ENCODE data around the gene CAPNS2. TPM values are rescaled to one million over a fixed set of nuclear protein-coding genes. Genes with fewer than 3 reads are reported as not detected.

Gene CAPNS2
- total RNA-seq, 1 experiment from 2014 or later, result not detected

DNA sequence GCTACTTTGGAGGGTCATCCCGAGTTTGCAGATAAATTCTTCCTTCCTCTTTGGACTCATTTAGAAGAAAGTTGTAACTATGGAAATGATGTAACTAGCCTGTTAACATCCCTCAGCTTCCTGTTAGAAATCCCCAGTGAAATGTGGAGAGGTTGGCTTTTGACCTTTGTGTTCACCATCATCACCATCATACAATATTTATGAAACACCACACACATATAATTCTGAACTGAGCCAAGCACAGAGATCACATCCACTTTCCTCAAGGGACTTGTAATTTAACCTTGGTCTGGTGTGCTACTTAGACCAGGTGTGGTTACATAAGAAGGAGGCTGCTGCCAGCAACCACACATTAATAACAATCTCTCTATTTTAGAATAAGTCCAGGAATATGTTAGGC is 2.5 kb downstream of the CAPNS2 start:
- Mint-ChIP-seq H3K27ac (ENCODE audit: unreplicated experiment) (no peak overlapping the region), H3K4me3 (ENCODE audit: low read depth, unreplicated experiment) (no peak overlapping the region), H3K9me3 (ENCODE audit: low read depth, unreplicated experiment) (no peaks in the 10 kb centered on the region), H3K27me3 (ENCODE audit: unreplicated experiment) (no peaks in the 10 kb centered on the region), H3K4me1 (ENCODE audit: low read depth, unreplicated experiment) (no peaks in the 10 kb centered on the region), H3K36me3 (ENCODE audit: insufficient read depth, unreplicated experiment) (no peaks in the 10 kb centered on the region)
- TF ChIP-seq, protein P1, sequence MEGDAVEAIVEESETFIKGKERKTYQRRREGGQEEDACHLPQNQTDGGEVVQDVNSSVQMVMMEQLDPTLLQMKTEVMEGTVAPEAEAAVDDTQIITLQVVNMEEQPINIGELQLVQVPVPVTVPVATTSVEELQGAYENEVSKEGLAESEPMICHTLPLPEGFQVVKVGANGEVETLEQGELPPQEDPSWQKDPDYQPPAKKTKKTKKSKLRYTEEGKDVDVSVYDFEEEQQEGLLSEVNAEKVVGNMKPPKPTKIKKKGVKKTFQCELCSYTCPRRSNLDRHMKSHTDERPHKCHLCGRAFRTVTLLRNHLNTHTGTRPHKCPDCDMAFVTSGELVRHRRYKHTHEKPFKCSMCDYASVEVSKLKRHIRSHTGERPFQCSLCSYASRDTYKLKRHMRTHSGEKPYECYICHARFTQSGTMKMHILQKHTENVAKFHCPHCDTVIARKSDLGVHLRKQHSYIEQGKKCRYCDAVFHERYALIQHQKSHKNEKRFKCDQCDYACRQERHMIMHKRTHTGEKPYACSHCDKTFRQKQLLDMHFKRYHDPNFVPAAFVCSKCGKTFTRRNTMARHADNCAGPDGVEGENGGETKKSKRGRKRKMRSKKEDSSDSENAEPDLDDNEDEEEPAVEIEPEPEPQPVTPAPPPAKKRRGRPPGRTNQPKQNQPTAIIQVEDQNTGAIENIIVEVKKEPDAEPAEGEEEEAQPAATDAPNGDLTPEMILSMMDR (IDR thresholded peaks at IDR 0.05; ENCODE audit: unreplicated experiment), result no peak
- no peak for DNase-seq
- CTCF ChIA-PET, result no interaction called here
- BruUV-seq (replicated peaks), result no TSS peak
- intact Hi-C loops (cut with micrococcal nuclease; ENCODE audit: unreplicated experiment), result no loop called here

- Mint-ChIP-seq H3K27ac (ENCODE audit: unreplicated experiment) (no peak overlapping the region), H3K4me1 (ENCODE audit: low read depth, unreplicated experiment) (no peaks in the 10 kb centered on the region), H3K27me3 (ENCODE audit: unreplicated experiment) (no peaks in the 10 kb centered on the region), H3K36me3 (ENCODE audit: insufficient read depth, unreplicated experiment) (no peaks in the 10 kb centered on the region), H3K4me3 (ENCODE audit: low read depth, unreplicated experiment) (no peak overlapping the region), H3K9me3 (ENCODE audit: low read depth, unreplicated experiment) (no peaks in the 10 kb centered on the region)
- DNase-seq, result no peak
- TF ChIP-seq, protein P1 (IDR thresholded peaks at IDR 0.05; ENCODE audit: unreplicated experiment), result no peak
- BruUV-seq (replicated peaks), result no TSS peak
- CTCF ChIA-PET, result no interaction called here
- intact Hi-C loops (cut with micrococcal nuclease; ENCODE audit: unreplicated experiment), result no loop called here
Observed at GRCh38 chr16:55570159-55570558, 3.7 kb downstream of the CAPNS2 start.

DNA sequence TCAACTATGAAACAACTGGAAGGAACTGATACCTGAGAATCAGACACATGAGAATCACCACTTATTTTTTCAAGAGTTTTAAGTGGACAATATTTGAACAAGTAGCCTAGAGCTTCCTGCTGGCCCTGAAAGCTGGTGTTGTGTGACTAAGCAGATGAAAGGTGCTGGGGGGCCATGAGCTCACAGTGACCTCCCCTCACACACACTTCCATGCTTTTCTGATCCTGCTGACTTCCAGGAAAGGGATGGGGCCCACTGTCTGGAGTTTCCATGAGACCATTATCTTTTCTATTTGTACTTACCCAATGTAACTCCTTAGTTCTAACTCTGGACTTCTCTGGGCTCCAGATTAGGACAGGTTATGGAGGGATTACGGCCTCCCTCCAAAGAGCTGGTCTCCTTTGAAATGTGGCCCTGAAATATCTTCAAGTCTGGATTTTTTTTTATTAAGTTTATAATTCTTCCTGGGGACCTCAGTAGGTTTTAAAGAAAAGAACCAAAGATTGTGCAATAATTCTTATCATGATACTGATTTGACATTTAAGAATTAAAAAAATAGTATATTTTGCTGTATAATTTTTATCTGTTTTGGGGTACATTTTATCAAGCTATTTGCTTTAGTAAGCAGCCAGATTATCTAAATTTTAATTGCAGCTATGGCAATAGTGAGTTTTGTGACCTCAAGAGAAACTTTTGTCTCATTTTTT is 4.9 kb downstream of the CAPNS2 start:
- no peaks in the 10 kb centered on the region for H3K4me1 Mint-ChIP-seq (ENCODE audit: low read depth, unreplicated experiment)
- no peak overlapping the region for H3K27ac Mint-ChIP-seq (ENCODE audit: unreplicated experiment)

DNA sequence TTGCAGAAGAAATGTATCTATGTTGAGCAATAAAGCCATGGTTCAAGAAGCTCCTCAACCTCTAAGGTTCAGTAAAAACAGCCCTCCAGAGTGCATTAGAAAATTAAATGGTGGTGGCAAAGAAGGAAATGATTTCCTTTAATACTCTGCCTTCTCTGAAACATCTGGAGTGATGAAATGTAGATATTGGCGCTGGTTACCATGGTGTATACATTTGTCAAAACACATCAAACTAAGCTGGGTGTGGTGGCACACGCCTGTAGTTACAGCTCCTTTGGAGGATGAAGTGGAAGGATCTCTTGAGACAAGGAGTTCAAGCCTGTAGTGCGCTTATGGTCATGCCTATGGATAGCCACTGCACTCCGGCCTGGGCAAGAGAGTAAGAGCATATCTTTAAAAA is 6.0 kb downstream of the CAPNS2 start:
- CTCF ChIA-PET, result no interaction called here

More for the DNA sequence above, 4.9 kb downstream of the CAPNS2 start:
- H3K9me3 Mint-ChIP-seq (ENCODE audit: low read depth, unreplicated experiment), result no peaks in the 10 kb centered on the region
- intact Hi-C loops (cut with micrococcal nuclease; ENCODE audit: unreplicated experiment), result no loop called here
- BruUV-seq (replicated peaks), result no TSS peak
- no peak overlapping the region for H3K4me3 Mint-ChIP-seq (ENCODE audit: low read depth, unreplicated experiment)
- H3K27me3 Mint-ChIP-seq (ENCODE audit: unreplicated experiment), result no peaks in the 10 kb centered on the region
- TF ChIP-seq, protein P1 (IDR thresholded peaks at IDR 0.05; ENCODE audit: unreplicated experiment), result no peak
- no peak for DNase-seq
- CTCF ChIA-PET, result no interaction called here
- H3K36me3 Mint-ChIP-seq (ENCODE audit: insufficient read depth, unreplicated experiment), result no peaks in the 10 kb centered on the region

More for the DNA sequence above, 6.0 kb downstream of the CAPNS2 start:
- TF ChIP-seq, protein P1 (IDR thresholded peaks at IDR 0.05; ENCODE audit: unreplicated experiment), result no peak
- H3K4me3 Mint-ChIP-seq (ENCODE audit: low read depth, unreplicated experiment), result no peak overlapping the region
- no TSS peak for BruUV-seq (replicated peaks)
- no peak for DNase-seq
- no peaks in the 10 kb centered on the region for H3K9me3 Mint-ChIP-seq (ENCODE audit: low read depth, unreplicated experiment)
- no peaks in the 10 kb centered on the region for H3K4me1 Mint-ChIP-seq (ENCODE audit: low read depth, unreplicated experiment)
- intact Hi-C loops (cut with micrococcal nuclease; ENCODE audit: unreplicated experiment), result no loop called here
- no peak overlapping the region for H3K27ac Mint-ChIP-seq (ENCODE audit: unreplicated experiment)
- no peaks in the 10 kb centered on the region for H3K36me3 Mint-ChIP-seq (ENCODE audit: insufficient read depth, unreplicated experiment)
- no peaks in the 10 kb centered on the region for H3K27me3 Mint-ChIP-seq (ENCODE audit: unreplicated experiment)
